Activated CD4-positive, alpha-beta T cell treated with anti-CD3 and anti-CD28 coated beads for 4 hours (primary cell): ENCODE results near the gene GH1.
"Not testable (repeated sequence)": the region's sequence is repeated elsewhere in the genome, so short reads cannot be mapped to it uniquely, and the experiment has no call there.

Experiments used
- DNase-seq, 2 donors: peaks; one replicate each; pipeline ENCODE4 v3.0.0-alpha.2; 2020

GH1 gene

DNA sequence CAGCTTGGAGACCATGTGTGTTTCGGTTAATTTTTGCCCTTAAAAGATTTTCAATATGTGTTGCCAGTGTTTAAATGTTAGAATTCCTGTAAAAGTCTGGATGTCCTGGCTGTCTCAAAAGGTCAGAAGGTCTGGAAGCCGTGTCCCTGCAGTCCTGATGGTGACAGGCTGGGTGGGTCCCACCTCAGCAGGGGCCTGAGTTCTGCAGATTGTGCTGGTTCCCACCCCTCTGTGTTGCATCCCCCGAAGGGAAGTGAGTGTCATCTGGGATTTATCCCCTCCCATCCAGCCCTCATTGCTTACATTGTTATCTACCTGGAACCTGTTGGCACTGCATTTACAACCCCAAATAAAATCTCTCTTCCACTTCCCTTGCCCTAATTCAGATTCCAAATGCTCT is 24.6 kb downstream of the GH1 start:
- not testable (repeated sequence) for DNase-seq

DNA sequence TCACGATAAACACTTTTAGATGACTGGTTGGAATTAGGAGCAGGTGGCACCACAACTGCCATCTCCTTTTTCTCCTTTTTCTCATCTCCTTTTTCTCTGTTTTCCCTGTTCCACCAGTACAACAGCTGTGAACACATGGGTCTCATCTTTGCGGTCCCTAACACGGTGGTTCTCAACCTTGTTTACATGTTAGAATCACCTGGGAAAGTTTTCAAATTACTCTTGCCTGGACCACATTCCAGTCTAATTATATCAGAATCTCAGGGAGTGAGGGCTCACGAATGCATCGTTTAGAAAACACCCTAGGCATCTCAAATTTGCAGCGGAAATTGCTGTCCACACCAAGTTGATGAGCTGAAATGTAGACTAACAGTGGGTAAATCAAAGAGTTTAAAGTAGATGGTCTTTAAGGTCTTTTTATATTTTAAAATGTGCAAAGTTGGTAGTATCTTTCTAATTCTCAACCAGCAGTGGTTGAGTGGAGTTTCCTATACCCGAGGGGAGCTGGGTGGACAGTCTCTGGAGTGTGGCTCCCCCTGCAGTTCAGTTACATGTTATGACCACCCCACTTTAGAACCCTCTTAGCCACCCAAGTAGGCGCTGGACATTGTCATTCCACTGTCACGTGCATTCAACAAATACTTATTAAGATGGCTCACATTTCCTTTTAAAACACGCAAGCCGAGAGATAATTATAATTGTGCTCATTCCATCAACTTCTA is 26.2 kb downstream of the GH1 start:
- not testable (repeated sequence) for DNase-seq

DNA sequence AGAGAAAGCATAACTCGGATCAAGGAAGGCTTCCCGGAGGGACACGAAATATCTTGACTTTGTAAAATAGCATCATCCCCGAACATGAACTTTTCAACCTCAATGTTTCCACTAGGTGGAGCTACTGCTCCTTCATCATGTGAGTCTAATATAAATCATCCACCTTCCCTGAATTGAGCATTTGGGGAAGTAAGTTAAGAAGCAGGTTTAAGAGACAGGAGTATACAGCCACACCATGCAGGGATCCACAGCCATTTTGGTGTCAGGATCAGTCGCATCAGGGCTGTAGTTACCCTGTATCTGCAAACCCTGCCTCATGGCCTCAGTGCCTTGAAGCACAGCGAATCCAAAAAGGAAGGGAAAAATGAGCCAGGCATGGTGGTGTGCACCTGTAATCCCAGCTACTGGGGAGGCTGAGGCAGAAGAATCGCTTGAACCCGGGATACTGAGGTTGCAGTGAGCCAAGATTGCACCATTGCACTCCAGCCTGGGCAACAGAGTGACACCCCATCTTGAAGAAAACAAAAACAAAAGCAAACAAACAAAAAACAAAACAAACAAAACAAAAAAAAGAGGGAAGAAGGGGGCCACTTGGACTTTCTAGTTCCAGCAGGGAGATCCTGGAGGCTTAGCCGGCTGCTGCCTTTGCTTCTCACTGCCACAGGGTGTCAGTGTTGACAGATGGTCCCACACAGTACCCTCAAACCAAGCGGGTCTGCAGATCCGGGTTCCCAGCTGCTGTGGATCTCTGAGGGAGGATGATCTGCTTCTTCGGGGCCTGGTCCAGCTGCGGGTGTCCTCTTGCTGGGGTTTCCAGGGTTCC is 29.4 kb downstream of the GH1 start:
- peak in 1 of 2 donors; percentile 27 for DNase-seq

DNA sequence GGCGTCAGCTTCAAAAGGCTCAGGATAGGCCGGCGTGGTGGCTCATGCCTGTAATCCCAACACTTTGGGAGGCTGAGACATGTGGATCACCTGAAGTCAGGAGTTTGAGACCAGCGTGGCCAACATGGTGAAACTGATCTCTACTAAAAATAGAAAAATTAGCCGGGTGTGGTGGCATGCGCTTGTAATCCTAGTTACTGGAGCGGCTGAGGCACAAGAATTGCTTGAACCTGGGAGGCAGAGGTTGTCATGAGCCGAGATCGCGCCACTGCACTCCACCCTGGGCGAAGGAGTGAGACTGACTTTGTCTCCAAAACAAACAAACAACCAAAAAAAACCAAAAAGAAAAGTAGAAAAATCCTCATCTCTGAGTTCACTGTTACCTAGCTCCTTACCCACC is 33.5 kb downstream of the GH1 start:
- not testable (repeated sequence) for DNase-seq

DNA sequence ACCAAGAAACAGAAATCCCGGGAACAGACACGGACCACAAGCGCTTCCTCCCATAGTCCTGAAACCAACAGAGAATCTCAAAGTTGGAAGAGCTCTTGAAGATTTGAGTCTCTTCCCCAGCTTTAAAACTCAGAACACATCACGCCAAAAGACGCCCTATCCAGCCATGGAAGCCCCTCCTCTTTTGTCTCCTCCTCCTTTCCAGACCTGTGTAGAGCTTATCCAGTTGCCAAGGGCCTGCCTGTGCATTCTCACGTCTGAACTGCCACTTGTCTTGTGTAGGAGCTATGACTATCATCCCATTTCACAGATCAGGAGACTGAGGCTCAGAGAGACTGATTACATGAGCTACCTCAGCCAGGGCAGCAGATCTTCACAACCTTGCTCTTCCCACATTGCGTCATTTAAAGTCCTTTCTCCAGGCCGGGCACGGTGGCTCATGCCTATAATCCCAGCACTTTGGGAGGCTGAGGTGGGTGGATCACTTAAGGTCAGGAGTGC is 36.0 kb downstream of the GH1 start:
- not testable (repeated sequence) for DNase-seq

DNA sequence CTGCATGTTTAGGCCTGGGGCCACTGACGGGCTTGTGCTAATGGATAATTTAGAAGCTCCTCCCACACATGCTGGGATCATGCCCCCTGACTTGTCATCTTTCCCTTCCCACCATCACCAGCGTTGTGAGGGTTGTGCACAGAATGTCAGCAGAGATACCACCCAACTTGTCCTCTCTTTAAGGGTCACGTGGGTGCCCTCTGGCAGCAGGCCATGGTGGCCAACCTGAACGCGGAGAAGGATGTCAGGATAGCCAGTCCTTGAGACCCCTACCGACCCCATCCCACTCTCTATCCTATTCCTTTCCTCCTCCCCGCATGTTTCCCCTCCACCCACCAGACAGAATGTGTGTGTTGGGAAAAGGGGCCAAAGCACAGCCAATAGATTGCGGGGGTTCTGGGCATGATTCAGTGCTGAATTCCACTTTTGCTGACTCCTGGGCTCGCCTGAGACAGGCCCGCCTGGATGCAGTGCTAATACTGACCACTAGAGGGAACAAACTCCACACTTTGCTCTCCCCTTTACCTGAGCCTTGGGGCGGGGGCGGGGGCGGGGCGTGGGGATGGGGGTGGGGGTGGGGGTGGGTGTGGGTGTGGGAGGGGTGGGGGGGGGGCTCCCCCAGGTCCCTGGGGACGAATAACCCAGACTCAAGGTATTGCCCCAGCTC is 36.6 kb downstream of the GH1 start, which contains the start of gene GH2:
Gene GH2 (minus strand): TSS at position 10 of the 667 bp plus-strand sequence. CDS start 143 bp downstream, outside the sequence.
- peak; percentile 54 to 66 for DNase-seq

DNA sequence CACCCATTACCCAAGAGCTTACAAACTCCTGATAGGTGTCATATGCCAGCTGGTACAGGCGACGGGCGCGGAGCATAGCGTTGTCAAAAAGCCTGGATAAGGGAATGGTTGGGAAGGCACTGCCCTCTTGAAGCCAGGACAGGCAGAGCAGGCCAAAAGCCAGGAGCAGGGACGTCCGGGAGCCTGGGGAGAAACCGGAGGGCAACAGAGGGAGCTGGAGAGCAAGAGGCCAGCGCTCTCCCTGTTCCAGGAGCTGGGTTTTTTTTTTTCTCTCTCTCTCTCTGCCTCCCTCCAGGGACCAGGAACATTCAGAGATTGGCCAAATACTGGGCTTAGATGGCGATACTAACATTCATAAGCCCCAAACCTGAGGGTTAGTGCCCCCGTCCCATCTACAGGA is 37.3 kb downstream of the GH1 start:
- DNase-seq, result not testable (repeated sequence)

DNA sequence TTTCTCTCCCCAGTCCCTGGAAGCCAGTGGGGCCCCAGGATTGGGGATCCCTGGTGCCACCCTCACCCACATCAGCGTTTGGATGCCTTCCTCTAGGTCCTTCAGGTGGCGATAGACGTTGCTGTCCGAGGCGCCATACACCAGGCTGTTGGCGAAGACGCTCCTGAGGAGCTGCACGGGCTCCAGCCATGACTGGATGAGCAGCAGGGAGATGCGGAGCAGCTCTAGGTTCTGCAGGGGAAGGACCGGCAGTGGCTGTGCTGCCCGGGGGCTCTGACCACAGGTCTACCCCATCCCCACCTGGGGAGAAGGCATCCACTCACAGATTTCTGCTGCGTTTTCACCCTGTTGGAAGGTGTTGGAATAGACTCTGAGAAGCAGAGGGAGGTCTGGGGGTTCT is 37.9 kb downstream of the GH1 start:
- DNase-seq, result no peak

DNA sequence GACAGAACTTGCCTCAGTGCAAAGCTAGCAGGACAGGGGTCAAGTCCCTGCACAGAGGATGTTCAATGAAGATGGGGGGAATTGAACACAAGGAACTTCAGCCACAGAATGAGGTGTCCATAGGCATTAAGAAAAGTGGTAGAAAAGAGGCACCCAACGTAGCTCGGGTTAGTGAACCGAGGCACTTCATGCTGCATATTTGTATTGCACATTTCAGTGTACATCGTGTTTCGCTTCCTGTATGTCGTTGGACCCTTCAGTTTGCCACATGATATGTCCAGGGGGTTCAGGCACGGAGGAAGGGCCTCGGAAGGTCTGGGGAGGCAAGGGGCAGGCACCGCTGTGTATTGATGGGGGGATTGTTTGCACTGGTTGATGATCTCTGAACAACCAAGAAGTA is 40.2 kb downstream of the GH1 start:
- not testable (repeated sequence) for DNase-seq

DNA sequence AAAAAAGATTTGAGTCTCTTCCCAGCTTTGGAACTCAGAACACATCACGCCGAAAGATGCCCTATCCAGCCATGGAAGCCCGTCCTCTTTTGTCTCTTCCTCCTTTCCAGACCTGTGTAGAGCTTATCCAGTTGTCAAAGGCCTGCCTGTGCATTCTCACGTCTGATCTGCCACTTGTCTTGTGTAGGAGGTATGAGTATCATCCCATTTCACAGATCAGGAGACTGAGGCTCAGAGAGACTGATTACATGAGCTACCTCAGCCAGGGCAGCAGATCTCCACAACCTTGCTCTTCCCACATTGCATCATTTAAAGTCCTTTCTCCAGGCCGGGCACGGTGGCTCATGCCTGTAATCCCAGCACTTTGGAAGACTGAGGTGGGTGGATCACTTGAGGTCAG is 43.9 kb downstream of the GH1 start:
- DNase-seq, result not testable (repeated sequence)

DNA sequence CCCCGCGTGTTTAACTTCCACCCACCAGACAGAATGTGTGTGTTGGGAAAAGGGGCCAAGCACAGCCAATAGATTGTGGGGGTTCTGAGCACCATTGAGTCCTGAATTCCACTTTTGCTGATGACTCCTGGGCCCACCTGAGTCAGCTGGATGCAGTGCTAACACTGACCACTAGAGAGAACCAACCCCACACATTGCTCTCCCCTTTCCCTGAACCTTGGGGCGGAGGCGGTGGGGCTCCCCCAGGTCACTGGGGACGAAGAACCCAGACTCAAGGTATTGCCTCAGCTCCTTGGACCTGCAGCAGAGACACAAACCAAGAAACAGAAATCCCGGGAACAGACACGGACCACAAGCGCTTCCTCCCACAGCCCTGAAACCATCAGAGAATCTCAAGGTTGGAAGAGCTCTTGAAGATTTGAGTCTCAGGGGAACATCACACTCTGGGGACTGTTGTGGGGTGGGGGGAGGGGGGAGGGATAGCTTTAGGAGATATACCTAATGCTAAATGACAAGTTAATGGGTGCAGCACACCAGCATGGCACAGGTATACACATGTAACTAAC is 44.5 kb downstream of the GH1 start:
- not testable (repeated sequence) for DNase-seq

DNA sequence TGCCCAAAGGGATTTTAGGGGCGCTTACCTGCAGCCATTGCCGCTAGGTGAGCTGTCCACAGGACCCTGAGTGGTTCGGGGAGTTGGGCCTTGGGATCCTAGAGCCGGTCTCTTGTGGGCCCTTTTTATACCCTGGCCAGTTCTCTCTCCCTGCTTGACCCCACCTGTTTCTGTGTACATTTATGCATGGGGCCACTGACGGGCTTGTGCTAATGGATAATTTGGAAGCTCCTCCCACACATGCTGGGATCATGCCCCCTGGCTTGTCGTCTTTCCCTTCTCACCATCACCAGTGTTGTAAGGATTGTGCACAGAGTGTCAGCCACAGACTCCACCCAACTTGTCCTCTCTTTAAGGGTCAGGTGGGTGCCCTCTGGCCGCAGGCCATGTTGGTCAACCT is 45.1 kb downstream of the GH1 start, which contains the start of gene CSH2:
Gene CSH2 (minus strand): TSS at position 101 of the 400 bp plus-strand sequence. CDS start 63 bp downstream, at position 38.
- DNase-seq, result not testable (repeated sequence)

DNA sequence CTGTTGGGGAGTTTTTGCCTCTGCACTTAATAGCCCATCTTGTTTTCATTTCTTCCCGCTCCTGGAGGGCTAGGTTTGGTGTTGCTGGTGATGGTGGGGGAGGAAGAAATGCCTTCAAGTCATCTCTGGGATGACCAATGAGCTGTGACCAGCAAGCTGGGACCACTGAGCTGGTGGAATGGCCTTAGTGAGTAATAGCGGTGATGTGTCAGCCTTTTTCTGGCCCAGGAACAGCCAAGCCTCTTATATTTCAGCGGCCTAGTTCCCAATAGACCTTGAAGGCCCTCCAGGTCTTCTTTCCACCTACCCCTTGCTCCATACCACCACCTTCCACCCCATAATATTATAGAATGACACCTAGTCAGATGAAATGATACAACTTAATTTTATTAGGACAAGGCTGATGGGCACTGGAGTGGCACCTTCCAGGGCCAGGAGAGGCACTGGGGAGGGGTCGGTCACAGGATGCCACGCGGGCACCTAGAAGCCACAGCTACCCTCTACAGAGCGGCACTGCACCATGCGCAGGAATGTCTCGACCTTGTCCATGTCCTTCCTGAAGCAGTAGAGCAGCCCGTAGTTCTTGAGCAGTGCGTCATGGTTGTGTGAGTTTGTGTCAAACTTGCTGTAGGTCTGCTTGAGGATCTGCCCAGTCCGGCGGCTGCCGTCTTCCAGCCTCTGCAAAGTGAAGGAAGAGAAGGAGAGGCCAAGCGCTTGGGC is 46.8 kb downstream of the GH1 start:
- not testable (repeated sequence) for DNase-seq

DNA sequence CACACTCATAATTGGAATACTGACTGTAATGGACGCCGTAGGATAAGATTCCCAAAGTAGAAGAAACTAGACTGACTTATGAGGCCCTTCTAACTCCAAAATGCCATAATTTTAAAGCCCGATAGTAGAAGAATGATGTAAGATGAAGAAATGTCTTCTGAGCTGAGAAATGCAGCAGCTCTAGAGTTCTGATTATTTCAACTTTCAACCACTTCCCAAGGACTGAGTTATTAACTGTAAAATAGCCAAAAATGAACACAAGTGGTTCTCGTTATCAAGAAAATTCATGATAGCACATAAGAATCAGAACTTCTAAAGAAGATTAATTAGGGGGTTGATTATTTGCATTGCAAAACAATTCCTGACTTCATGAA is 48.4 kb downstream of the GH1 start:
- not testable (repeated sequence) for DNase-seq

DNA sequence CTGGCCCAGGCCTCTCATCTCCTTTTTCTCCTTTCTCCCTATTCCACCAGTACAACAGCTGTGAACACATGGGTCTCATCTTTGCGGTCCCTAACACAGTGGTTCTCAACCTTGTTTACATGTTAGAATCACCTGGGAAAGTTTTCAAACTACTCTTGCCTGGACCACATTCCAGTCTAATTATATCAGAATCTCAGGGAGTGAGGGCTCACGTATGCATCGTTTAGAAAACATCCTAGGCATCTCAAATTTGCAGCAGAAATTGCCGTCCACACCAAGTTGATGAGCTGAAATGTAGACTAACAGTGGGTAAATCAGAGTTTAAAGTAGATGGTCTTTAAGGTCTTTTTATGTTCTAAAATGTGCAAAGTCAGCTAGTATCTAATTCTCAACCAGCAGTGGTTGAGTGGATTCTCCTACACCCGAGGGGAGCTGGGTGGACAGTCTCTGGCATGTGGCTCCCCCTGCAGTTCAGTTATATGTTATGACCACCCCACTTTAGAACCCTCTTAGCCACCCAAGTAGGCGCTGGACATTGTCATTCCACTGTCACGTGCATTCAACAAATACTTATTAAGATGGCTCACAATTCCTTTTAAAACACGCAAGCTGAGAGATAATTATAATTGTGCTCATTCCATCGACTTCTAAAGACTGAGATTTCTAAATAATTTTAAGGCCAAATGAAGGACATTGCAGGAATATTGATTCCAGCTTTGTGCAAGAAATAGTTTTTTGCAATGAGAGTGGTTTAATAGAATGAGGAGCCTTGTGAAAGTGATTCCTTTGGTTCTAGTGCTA is 48.9 kb downstream of the GH1 start:
- DNase-seq, result not testable (repeated sequence)
